Activated CD4-positive, alpha-beta T cell treated with anti-CD3 and anti-CD28 coated beads, Interleukin-2, amount 50 U/mL, for 24 hours (primary cell): ENCODE results near the gene DMD.

Experiments used
- DNase-seq, 2 donors: peaks; one replicate each; pipeline ENCODE4 v3.0.0-alpha.2; 2020; ENCODE audit warnings: low read depth in 1 of 2, low spot score in 1 of 2

The DMD gene

DNA sequence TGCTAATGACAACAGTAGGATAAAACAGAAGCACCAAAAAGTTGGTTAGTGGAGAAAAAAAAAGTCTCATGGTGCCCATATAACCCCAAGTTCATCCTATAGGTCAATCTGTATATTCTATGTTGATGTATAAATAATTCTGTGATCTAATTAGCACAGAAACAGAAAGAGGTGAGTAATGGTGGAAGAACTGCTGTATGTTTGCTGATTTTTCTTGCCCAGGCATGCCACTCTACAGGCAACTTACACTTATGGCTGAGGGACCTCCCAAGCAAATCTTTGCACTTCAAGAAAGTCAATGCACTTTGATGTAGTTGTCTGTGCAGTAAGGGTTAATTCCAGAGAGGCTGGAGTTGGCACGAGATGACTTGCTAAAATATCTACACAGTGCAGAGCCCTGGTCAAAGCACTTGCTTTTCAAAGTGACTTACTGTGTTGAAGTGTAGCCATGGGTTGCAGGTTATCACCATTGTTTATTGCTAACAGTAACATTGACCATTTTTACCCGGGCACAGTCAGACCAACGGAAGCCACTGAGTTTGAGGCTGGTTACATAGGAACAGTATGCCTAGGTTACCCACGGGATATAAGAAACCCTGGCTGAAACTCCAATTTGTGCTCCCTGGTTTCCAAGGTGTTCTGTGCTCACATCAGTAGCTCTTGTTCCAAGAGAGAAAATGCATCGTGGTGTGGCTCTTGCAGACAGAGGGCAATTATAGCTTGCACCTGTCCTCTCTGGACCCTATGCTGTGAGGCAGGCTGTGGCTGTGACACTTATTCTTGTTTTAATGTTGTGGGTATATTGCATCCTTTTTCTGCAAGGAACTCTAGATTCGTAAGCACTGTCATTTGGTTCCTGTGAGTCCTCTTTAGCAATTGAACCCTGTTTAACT, 1998.2 kb downstream of the DMD start:
- no peak for DNase-seq

DNA sequence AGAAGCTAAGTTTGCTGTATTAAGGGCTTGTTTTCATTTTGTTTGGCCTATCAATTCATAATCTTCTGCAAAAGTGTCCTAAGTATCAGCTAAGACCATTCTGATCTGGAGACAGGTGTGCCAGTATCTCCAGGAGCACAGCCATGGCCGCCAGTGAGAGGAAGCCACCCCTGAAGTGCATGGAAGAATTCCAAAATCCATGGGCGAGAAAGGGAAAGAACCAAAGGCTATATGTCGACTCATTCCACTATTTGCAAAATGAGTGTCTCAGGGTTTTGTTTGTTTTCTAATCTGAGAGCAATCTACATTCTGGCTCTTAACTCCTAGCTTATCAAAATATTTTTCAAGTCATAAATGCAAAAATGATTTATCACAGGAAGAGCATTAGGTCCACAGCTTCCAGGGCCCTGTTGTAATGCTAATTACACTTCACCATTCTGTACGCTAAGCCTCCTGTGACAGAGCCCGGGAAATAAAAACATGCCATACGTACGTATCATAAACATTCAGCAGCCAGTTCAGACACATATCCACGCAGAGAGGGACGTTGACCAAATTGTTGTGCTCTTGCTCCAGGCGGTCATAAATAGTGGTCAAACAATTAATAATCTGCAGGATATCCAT, 2002.2 kb downstream of the DMD start:
- no peak for DNase-seq

DNA sequence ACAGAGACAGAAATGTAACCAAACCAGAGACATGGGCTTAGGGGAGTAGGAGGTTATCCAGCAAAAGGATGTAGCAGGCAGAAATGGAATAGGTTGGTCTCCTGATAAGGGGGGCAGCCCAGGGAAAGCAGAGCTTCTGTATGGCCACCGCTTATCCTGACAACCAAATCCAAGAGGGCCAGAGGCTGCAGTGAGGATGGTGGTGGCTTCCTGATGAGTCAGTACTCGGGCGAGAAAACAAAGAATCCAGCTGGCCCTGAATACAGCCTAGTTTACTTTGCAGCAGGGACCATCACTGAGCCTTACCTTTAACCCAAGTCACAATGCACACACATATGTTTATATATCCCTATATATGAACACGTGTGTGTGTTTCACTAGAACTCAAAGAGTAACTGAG, 2009.8 kb downstream of the DMD start:
- no peak for DNase-seq

DNA sequence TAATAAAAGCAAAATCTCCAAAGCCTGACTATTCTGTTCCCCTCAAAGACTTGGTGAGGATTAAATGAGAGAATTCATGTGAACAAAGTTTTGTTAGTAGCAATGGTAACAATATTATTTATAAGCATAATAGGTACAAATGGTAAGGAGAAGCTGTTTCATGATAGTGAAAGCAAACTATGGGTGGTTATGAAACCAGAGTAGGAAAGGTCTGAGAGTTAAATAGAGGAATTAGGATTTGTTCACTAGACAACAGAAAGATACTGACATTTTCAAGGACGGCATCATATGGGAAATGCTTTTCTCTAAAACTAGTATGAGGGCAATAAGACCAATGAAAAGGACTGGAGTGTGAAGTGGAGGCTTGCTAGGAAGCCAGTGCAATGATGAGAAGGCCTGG, 2010.9 kb downstream of the DMD start:
- no peak for DNase-seq

DNA sequence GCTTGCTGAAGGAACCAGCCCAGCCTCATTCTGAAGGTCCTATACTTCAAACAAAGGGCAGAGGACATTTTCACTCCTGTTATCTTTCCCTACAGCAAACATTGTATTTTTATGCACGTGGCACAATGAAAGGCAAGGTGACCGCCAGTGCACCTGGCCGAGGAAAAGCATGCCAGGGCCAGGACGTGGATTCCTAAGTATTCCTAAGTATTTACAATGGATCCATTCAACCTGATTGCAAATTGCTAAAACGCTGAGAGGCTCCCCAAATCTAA, 2011.6 kb downstream of the DMD start:
- no peak for DNase-seq

DNA sequence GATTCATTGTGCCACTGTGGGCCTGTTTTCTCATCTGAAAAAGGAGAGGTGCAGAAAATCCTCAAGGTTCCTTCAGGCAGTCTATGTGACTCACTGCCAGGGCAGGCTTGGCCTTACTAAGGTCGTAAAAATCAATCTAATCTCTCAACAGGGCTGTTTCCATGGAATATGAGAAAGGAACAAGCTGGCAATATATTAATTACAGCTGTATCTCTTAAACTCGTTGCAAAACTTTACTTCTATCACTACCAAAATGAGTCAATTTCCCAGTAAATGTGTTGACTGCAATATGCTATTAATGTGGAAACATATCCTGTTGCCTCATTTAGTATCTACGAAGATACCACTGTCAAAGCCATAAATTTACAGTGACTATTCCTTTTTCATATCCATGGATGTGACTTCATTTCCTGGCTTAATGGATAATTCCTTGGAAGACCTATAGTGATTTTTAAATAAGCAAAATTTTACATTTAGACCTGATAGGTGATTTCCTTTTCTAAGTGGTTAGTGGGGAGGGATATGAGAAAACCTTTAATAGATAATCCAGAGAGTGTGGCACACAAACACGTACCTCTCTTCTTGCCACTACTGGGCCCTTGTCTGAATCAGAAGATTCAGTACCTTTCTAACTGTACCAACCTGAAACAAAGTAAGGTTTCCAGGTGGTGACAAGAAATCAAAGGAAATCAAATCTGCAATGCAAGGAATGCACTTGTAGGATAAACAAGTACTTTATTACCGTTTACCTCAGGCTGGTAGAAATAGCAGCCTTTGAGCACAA, 2012.1 kb downstream of the DMD start:
- DNase-seq = no peak

DNA sequence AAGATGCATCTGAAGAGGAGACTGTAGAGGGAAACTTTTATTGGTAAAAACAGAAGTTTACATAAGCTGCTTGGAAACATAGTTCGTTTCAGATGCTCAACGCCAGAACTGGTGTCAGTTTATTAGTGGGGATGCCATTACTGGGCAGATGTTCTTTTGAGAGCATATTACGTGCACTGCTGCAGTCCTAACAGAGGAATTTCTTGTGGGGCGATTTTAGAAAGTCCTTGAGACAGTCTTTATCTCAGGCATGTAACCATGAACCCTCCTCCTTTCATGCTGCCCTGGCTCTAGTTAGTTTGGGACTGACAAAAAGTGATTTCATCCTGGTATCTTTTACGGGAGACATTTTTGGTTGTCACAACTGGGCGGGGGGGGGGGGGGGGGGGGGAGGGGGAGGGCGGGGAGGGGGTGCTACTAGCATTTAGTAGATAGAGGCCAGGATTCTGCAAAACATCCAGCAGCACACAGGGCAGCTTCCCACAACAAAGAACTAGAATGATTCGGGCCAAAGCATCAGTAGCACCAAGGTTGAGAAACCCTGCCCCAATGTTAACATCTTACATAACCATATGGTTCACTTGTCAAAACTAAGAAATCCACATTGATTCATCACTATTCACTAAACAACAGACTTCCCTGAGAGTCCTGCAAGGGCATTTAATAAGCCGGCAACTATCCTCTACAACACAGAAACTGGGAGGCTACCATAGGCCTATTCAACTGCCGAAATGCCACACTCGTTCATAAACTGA, 2021.0 kb downstream of the DMD start:
- no peak for DNase-seq

DNA sequence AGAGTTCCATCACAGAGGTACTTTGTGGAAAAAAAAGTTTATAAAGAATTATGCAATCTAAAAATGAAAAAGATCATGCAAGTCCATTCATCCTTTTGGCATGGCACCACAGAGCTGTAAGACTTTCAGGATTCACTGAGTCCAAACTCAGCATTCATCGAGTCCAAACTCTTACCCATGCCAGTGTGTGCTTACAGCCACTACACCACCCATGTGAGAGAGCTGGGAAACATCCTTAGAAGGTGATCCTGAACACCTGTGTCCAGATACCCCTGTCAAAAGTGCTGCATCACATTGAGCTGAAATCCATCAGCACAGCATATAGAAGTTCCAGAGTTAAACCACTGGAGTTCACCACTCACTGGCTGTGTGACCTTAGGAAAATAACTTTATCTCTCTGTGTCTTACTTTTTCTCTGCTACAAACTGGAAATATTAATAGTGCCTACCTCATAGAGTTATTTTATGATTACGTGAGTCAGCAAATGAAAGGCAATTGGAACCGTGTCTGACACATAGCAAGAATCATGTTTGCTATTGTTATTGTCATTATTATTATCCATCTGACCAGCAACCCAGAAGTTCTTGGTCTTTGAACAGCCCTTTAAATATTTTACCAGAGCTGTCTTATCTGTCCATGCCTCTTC, 2024.5 kb downstream of the DMD start:
- DNase-seq = no peak

DNA sequence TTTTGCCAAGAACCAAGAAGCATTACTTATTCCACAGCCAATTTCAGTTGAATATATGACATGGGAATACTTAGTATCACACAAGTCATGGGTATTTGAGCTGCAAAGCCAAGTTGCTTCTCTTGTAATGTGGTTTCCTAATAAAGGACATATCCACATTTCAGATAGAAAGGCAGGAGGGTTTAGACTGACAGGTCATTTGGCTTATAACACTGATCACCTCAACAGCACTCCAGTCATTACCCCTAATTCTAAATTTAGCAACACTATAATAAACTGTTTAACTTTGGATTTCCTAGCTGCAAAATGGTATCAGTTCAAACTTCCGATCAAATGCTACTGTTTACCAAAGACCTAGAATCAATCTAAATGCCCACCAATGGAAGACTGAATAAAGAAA, 2025.5 kb downstream of the DMD start:
- DNase-seq = no peak

DNA sequence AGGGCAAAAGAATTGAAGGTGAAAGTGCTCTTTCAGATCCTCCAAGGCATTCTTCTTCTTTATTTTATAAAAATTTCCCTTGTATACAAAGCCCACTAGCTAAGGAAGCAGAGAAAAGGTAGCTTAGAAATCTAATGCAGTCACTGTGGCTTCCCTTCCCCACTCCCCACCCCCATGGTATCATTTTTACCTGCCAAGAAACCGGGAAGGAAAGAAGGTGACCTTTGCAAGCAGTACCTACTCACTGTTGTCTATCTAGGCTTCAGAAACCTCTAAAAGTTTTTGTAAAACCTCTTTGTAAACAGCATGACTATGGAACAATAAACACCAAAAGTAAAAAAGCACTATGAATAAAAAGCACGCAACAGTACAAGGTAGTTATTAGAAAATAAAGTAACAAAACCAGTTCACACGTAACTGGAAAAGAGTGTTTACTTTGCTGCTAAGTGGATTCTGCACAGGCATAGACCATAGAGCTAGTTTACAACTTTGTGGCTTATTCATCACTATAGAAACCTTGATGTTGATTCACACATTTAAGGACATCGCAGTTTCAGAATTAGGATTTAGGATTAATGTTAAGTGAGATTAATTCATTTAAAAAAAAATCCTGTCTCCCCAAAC, 2029.9 kb downstream of the DMD start:
- no peak for DNase-seq

DNA sequence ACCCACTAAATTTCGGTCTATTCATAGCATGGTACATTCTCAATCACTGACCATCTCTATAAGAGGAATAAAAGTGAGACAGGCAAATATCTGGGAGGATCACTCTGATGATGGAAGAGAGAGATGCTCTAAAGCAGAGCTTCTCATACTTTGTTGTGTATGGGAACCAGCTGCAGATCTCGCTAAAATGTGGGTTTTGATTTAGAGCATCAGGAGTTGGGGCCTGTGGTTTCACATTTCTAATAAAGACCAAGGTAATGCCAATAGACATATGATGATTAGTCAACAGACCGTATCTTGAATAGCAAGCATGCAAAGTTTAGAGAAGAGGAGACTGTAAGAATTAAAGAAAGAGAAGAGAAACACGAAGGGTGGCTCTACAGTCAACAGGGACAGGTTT, 2032.1 kb downstream of the DMD start:
- DNase-seq = no peak

DNA sequence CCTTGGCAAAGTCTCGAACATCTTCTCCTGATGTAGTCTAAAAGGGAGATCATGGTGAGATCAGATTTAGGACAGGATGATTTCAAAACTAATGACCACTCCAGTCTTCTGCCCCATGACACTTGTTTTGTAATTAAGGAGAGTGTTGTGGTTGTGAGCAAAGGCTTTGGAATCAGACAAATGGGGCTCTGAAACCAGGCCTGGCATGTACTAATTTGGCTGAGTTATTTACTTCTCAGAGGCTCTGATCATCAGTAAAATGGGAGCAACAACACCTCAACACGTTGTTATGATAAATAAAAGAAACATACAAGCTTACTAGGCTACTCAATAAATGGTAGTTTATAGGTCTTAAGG, 2032.6 kb downstream of the DMD start:
- DNase-seq = no peak

DNA sequence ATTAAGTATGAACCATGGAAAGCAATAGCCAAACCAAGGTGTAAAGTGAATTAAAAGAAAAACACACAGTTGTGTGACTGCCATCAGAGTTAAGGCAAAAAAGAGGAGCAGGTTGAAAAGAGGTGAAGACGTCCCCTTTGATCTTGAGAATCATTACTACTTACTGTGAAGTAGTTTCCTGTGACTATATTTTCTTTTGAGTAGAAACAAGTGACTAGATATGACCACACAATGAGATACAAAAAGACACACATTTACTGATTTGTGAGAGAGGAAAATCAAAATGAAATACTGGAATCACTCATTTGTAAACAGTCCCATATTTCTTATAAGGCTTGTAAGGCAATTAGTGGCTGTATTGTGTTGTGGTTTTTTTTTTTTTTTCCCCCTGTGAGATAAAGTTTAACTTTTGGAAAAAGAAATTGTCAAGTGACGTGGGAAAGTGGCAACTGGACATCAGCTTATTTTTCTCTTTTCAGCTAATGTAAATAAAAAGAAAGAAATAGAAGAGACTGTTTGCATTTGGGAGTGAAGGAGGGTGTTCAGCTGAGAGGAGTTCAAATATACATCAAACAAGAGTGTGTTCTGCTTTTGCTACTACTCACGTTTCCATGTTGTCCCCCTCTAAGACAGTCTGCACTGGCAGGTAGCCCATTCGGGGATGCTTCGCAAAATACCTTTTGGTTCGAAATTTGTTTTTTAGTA, 2033.1 kb downstream of the DMD start:
- no peak for DNase-seq

DNA sequence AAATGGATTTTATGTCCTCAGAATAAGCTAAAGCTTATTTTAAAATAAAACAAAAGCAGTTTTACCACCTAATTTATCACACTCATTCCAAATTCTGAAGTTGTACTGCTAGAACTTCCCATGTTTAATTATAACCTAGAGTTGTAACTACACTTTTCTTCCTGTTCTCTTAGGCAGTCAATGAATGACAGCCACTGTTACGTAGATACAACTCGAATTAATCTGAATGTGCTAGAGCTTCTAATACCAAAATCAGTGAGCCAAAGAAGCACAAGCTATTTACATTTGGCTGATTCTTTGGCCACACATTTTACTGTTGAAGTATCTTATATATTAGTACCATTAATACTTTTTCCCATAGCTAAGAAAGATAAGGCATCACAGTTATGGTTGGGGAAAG, 2040.6 kb downstream of the DMD start:
- no peak for DNase-seq

DNA sequence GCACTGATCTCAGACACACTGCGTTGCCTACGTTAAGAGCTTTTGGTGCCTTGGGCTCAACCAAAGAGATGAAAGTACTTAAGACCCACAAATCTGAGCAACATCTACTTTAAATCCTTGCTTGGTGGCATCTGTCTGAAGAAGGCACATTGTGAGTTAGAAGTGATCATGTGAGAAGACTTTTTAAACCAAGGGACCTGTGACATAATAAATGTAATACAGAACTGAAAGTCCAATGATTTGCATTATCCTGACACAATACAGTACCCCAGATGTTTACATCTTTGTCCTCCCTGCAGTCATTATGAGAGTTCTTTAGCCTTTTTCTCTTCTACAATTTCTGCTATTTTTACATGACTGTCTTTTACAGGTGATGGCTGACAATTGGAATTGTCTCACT, 2042.8 kb downstream of the DMD start:
- no peak for DNase-seq

DNA sequence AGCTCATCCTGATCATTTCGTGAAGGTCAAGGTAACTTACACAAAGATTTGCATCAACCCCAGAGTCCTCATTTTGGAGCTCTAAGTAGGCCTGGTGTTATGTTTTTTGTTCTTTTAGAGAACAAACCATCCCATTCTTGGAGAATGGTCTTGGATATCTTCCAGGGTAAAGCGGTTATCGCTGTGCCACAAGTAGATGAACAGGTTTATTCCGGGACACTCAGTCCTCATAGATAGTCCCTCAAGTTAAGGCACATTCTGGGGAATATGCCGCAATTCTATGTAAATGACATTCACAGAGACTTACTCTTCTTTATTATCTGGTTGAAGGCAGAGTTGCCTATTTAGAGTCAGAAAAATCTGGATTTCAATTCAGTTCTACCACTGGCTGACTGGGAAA, 2044.5 kb downstream of the DMD start:
- no peak for DNase-seq

DNA sequence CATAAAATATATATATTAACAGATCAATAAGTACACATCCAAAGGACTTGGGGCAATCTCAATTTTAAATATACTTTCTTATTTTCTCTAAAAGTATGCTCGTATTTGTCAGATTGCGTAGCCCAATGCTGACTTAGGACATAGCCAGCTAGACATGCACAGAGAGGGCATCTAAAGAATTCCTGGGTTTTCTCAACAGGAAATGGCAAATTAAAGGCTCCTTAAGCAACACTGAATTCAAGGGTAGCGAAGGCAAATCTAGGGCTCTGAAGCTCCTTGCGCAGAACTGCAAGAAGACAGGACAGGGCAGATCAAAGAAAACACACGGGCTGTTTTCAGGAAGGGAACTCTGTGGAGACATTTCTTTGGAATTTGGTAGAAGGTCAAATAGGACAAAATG, 2044.9 kb downstream of the DMD start:
- DNase-seq = no peak

DNA sequence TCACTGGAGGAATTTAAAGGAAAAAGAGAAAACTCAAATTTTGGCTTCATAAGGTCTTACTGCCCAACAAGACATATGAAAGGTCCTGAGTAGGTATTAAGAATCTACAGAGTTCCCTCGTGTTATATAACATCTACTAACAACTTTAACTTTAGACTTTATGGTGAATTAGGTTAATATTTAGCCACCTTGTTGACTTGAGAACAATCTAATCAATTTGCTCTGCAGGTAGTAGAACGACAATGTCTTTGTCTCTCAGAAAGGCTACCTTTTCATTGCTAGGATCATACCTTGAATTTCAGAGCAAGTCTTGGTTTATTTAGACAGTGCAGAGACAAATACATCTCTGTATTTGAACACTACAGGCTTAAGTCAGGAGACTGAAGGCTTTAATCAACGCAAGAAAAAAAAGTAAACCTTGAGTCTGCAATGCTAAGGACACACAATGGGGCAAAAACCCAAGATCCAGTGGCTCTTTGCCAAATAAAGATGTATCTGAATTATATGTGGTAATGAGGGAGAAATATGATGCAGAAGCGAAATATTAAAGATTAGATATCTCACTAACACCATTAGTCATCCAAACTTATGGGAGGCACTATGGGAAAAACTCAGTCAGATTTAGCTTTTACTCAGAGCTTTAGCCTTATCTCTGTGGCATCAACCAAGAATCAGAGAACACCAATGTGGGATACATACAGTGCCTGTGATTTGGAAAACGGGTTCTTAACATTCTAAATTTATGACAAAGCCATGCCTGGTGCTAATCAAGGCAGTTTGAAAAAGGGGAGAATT, 2045.9 kb downstream of the DMD start:
- no peak for DNase-seq

DNA sequence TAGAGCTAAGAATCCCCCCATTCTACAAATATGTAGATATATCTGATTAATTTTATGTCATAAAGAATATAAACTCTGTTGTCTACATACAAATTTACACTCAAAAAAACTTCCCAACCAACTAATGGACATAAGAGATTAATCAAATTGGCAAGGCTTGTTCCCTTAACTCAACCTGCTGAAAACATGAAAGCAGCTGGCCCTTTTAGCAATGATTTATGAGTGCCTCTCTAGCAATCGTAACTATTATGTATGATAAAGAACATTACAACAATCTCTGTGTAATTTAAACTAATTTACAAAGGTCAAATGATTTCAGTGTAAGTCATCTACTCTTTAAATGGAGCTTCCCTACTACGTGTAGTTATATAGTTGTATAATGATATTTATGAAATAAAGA, 2056.4 kb downstream of the DMD start:
- no peak for DNase-seq
